ENCODE measurements around the gene ADAMTS6.

The ADAMTS6 gene

GRCh38 chr5:65157906-65158603 lies 323.7 kb downstream of the ADAMTS6 start:
- in situ Hi-C loops (cut with HindIII; ENCODE audit: low sequenced_read_pairs), result no loop called here

GRCh38 chr5:65156933-65157332 lies 324.8 kb downstream of the ADAMTS6 start:
- in situ Hi-C loops (cut with HindIII; ENCODE audit: low sequenced_read_pairs), result no loop called here

- in situ Hi-C loops (cut with HindIII; ENCODE audit: low sequenced_read_pairs), result no loop called here
Measured at GRCh38 chr5:65152131-65152530, 329.6 kb downstream of the ADAMTS6 start.

GRCh38 chr5:65151614-65152013 lies 330.1 kb downstream of the ADAMTS6 start:
- in situ Hi-C loops (cut with HindIII; ENCODE audit: low sequenced_read_pairs), result no loop called here

- in situ Hi-C loops (cut with HindIII; ENCODE audit: low sequenced_read_pairs), result no loop called here
Measured at GRCh38 chr5:65150599-65151304, 331.0 kb downstream of the ADAMTS6 start.

- in situ Hi-C loops (cut with HindIII; ENCODE audit: low sequenced_read_pairs), result no loop called here
Measured at GRCh38 chr5:65149827-65150226, 331.9 kb downstream of the ADAMTS6 start.

GRCh38 chr5:65144136-65144871 lies 337.4 kb downstream of the ADAMTS6 start:
- in situ Hi-C loops (cut with HindIII; ENCODE audit: low sequenced_read_pairs), result no loop called here

- in situ Hi-C loops (cut with HindIII; ENCODE audit: low sequenced_read_pairs), result no loop called here
Measured at GRCh38 chr5:65142511-65143011, 339.2 kb downstream of the ADAMTS6 start.

GRCh38 chr5:65142016-65142415 lies 339.7 kb downstream of the ADAMTS6 start:
- in situ Hi-C loops (cut with HindIII; ENCODE audit: low sequenced_read_pairs), result no loop called here

- in situ Hi-C loops (cut with HindIII; ENCODE audit: low sequenced_read_pairs), result no loop called here
Measured at GRCh38 chr5:65141493-65141892, 340.2 kb downstream of the ADAMTS6 start.

GRCh38 chr5:65137631-65138030 lies 344.1 kb downstream of the ADAMTS6 start:
- in situ Hi-C loops (cut with HindIII; ENCODE audit: low sequenced_read_pairs), result no loop called here

GRCh38 chr5:65133477-65134110 lies 348.1 kb downstream of the ADAMTS6 start:
- in situ Hi-C loops (cut with HindIII; ENCODE audit: low sequenced_read_pairs), result no loop called here

GRCh38 chr5:65132386-65132785 lies 349.3 kb downstream of the ADAMTS6 start:
- in situ Hi-C loops (cut with HindIII; ENCODE audit: low sequenced_read_pairs), result no loop called here

GRCh38 chr5:65128226-65128625 lies 353.5 kb downstream of the ADAMTS6 start:
- in situ Hi-C loops (cut with HindIII; ENCODE audit: low sequenced_read_pairs), result loop anchor here (10.0 kb wide), 1 partner anchor 77 kb away; no protein-coding TSS in a partner anchor

GRCh38 chr5:65127161-65127901 lies 354.4 kb downstream of the ADAMTS6 start:
- in situ Hi-C loops (cut with HindIII; ENCODE audit: low sequenced_read_pairs), result loop anchor here (10.0 kb wide), 1 partner anchor 77 kb away; no protein-coding TSS in a partner anchor

- in situ Hi-C loops (cut with HindIII; ENCODE audit: low sequenced_read_pairs), result loop anchor here (10.0 kb wide), 1 partner anchor 78 kb away; no protein-coding TSS in a partner anchor
Measured at GRCh38 chr5:65126542-65127069, 355.1 kb downstream of the ADAMTS6 start.

- in situ Hi-C loops (cut with HindIII; ENCODE audit: low sequenced_read_pairs), result loop anchor here (10.0 kb wide), 1 partner anchor 79 kb away; no protein-coding TSS in a partner anchor
Measured at GRCh38 chr5:65125591-65126541, 355.9 kb downstream of the ADAMTS6 start.

- in situ Hi-C loops (cut with HindIII; ENCODE audit: low sequenced_read_pairs), result loop anchor here (10.0 to 25.0 kb wide), 2 partner anchors 83 to 365 kb away; partner anchors contain the start of gene ADAMTS6
Measured at GRCh38 chr5:65121880-65122436, 359.8 kb downstream of the ADAMTS6 start.
